HFF-Myc (cell line): ENCODE results near the gene KL.

Experiments used
- DNase-seq: peaks from one replicate; pipeline ENCODE4 v3.0.0-alpha.2; 2011; ENCODE audit warnings: low read depth; ENCODE audit errors: extremely low read depth
- H3K4me3 ChIP-seq: replicated peaks from 2 replicates; pipeline ENCODE4 v1.5.1; 2011; ENCODE audit warnings: low read depth, mild to moderate bottlenecking, control low read depth, low read length
- TF ChIP-seq, protein P1 (sequence below): IDR thresholded peaks from 2 replicates; pipeline ENCODE4 v1.5.1; 2012; ENCODE audit warnings: mild to moderate bottlenecking, low read depth, low read length, control low read depth; ENCODE audit errors: missing control alignments

KL gene

DNA sequence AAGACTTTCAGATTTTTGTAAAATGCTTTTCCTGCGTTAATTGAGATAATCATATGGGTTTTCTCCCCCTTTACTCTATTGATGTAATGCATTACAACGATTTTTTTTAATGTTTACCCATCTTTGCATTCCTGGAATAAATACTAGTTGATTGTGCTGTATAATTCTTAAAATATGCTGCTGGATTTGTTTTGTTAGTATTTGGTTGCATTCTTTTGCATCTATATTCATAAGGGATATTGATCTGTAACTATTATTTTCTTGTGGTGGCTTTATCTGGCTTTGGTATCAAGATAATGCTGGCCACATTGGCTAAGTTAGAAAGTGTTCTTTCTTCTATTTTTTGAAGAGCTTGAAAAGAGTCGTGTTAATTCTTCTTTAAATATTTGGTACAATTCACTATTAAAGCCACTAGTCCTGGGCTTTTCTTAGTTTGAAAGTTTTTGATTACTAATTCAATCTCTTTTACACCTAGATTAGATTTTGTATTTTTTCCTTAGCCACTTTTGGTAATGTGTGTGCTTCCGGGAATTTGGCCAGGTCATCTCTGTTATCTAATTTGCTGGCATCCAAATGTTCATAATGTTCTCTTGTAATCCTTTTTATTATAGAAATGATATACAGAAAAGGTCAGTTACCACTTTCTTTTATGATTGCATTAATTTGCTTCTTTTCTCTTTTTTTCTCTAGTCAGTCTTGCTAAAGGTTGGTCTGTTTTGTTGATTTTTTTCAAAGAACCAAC is 29.8 kb downstream of the KL start:
- no peak overlapping the region for H3K4me3 ChIP-seq
- TF ChIP-seq, protein P1, sequence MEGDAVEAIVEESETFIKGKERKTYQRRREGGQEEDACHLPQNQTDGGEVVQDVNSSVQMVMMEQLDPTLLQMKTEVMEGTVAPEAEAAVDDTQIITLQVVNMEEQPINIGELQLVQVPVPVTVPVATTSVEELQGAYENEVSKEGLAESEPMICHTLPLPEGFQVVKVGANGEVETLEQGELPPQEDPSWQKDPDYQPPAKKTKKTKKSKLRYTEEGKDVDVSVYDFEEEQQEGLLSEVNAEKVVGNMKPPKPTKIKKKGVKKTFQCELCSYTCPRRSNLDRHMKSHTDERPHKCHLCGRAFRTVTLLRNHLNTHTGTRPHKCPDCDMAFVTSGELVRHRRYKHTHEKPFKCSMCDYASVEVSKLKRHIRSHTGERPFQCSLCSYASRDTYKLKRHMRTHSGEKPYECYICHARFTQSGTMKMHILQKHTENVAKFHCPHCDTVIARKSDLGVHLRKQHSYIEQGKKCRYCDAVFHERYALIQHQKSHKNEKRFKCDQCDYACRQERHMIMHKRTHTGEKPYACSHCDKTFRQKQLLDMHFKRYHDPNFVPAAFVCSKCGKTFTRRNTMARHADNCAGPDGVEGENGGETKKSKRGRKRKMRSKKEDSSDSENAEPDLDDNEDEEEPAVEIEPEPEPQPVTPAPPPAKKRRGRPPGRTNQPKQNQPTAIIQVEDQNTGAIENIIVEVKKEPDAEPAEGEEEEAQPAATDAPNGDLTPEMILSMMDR = no peak
- DNase-seq = no peak

DNA sequence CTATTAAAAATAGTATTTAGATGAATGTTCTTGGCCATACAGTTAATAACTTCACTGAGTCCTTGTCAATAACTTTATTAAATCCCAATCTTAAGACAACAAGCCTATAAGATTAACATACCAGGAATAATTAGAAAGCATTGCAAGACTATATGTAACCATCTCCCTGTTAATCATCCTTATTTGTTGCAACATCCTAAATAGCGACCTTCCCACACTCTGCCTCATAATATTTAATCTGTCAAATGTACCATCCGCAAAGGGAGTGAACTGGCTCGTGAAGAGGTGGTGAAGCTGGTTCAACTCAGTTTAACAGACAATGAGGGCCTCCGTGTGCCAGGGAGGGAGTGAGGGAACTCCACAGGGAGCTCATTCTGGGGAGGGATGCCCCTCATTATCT is 33.9 kb downstream of the KL start:
- no peak for DNase-seq
- TF ChIP-seq, protein P1 = no peak
- no peak overlapping the region for H3K4me3 ChIP-seq

DNA sequence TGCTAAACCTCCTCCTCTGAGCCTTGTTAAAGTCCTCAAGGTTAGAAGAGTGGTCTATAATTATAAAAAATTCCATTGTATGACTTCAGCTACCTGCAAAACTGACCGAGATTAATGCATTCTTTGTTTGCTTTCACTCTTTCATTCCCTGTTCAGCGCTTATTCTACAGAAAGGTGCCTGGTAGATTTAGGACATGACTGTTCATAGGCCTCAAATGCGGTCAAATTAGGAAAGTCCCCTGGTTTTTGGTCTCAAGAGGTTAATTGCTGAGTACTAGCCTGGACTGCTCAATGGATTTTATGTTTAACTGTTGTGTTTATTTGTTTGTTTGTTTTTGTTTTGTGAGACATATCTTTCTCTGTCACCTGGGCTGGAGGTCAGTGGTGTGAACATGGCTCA is 35.4 kb downstream of the KL start:
- TF ChIP-seq, protein P1 = no peak
- H3K4me3 ChIP-seq = no peak overlapping the region
- DNase-seq = no peak

DNA sequence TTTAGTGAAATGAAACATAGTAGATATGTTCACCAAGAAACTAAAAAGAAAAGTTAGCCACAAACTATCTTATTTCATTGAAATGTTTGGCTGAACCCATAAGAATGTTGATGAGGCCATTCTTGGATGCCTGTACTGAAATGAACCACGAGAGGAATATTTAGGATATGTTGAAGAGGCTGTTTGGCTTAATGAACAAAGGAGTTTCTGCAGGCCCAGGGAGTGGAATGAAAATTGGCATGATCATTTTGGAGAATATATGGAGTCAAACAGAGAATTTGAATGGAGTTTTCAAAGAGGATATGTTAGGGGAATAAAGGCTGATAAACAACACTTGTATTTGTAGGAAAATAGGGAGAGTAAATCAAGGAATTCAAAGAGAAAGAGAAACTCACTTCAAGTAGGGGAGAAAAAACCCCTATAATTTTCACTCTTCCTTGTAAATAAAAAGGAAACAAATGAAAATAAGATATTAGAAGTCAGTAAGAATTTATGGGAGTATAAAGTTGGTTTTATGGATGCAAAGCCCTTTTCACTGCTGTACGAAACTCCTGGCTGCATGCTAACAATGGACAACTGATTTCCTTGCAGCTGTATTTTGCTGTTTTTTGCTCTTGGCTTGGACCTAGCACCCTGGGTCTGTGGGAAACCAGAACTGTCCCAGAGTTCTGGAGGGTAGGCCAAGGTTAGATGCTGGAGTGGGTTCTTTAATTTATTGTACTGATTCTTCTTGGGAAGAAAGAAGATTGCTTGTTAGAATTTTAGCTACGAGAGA is 36.5 kb downstream of the KL start:
- DNase-seq = no peak
- H3K4me3 ChIP-seq = no peak overlapping the region
- TF ChIP-seq, protein P1 = no peak

DNA sequence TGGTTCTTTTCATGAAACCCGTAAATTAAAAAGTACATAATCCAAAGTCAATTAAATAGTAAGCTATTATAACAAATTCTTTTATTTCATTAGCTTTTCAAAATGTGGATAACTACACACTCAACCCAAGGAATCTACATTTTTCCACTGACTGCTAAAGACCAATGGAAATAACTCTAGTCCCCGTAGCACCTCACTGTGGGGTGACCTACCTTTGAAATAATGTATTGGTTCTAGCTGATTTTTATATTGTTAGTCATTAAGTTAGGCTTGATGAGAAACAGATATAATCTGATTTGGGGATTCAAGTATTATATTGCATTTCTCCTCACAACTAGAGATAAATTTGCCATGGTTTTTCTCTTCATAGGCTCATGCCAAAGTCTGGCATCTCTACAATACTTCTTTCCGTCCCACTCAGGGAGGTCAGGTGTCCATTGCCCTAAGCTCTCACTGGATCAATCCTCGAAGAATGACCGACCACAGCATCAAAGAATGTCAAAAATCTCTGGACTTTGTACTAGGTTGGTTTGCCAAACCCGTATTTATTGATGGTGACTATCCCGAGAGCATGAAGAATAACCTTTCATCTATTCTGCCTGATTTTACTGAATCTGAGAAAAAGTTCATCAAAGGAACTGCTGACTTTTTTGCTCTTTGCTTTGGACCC is 37.3 kb downstream of the KL start:
- no peak for DNase-seq
- TF ChIP-seq, protein P1 = no peak
- H3K4me3 ChIP-seq = no peak overlapping the region

DNA sequence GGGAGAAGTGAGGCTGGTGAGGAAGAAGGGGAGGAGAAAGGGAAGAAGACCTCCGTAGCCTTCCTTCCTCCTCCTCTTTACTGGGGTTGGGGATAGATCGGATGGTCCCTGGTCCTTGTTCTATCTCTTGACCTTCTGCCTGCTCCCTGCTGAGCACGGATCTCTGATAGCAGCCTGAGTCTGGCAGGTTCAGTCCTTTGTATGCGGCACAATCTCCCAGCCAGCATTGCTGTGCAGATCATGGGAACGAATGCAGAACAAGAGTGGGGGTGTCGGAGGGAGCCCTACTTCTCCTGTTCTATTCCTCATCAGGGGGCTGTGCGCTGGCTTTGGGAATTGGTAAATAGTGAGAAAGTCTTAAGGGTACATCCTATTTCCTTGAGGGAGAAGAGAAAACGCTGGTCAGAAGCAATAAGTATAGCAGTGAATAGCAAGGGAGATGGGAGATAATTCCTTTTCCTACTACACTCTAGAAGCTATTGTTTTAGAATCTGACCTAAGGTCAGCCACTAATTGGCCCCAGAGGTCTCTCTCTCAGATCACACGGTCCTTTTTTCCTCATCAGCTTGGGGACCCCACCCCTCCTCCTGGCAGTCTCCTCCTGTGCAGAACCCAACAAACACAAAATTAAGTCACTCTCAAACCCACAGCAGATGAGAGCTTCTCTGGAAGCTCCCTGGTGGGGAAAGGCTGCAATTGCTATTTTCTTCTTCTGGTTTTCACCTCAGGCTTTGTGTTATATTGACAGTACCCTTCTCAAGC is 41.0 kb downstream of the KL start:
- no peak for DNase-seq
- no peak overlapping the region for H3K4me3 ChIP-seq
- TF ChIP-seq, protein P1 = peak; percentile 47
